A375 (cell line): ENCODE measurements around the gene OR2V2. TPM values are rescaled to one million over a fixed set of nuclear protein-coding genes. Genes with fewer than 3 reads are reported as not detected.

Experiments used
- total RNA-seq: library from RNA; depleted of rRNA; stranded (reverse); fragments of >200 nt; shearing (Covaris generic); gene quantifications from 2 replicates; pipeline ENCODE4 v1.2.3, GENCODE V29; 2014; rRNA removed

OR2V2 gene
- total RNA-seq: not detected in 2 replicates

DNA sequence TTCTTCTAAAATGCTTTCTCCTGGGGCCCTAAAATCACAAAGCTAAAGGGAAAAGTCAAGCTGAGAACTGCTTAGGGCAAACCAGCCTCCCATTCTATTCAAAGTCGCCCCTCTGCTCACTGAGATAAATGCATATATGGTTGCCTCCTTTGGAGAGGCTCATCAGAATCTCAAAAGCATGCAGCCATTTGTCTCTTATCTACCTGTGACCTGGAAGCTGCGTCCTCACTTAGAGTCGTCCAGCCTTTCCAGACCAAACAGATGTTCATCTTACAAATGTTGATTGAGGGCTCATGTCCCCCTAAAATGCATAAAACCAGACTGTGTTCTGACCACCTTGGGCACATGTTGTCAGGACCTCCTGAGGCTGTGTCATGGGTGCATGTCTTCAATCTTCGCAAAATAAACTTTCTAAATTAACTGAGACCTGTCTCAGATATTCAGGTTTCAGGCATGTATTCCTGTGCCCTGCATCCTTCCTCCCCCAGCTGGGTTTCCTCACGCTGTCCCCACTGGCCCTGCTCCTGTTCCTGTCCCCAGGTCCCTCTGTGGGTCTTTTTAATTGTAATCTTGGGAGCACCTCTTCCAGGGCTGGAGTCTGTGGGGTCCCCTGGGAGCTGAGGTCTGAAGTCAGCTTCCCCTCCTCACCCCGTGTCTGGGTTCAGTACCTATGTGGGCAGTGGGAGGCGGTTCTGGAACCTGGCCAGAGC, at the start of gene OR2V2:
Gene OR2V2 (plus strand): TSS at position 660 of the 710 bp plus-strand sequence. CDS start 7,357 bp downstream, outside the sequence.

GRCh38 chr5:181130832-181131496, 16.4 kb upstream of the OR2V2 start, which contains the start of gene OR2V1:
OR2V1 (minus strand) TSS chr5:181131169; CDS start chr5:181125304, 5,865 bp downstream.

GRCh38 chr5:181204826-181205760, 57.7 kb downstream of the OR2V2 start, which contains the start of gene TRIM7:
TRIM7 (minus strand) TSS chr5:181205196; CDS start chr5:181205110, 86 bp downstream.

Other genes starting within 250 kb of the OR2V2 start
- 0.57 and 0.72 TPM in 2 replicates for gene BTNL8, start 248.4 kb upstream of the OR2V2 start, total RNA-seq
- not detected in 2 replicates for gene BTNL3, start 158.7 kb upstream of the OR2V2 start, total RNA-seq
- gene BTNL9, start 107.3 kb upstream of the OR2V2 start, total RNA-seq: 1.2 and 1.6 TPM in 2 replicates
- not detected in 2 replicates for gene OR2V1, start 16.4 kb upstream of the OR2V2 start, total RNA-seq
- 11.6 and 16.5 TPM in 2 replicates for gene TRIM7, start 57.6 kb downstream of the OR2V2 start, total RNA-seq
- gene TRIM41, start 75.7 kb downstream of the OR2V2 start, total RNA-seq: 34.2 and 34.6 TPM in 2 replicates
- gene RACK1, start 96.3 kb downstream of the OR2V2 start, total RNA-seq: 5,441 and 5,626 TPM in 2 replicates
- gene TRIM52, start 113.6 kb downstream of the OR2V2 start, total RNA-seq: 6.5 and 9.9 TPM in 2 replicates
- gene OR4F3, start 219.7 kb downstream of the OR2V2 start, total RNA-seq: not detected in 2 replicates